SU-DHL-6 (cell line): ENCODE data around the gene TTC39B.
"Not testable (repeated sequence)": the region's sequence is repeated elsewhere in the genome, so short reads cannot be mapped to it uniquely, and the experiment has no call there.

Source experiments
- CTCF ChIP-seq: fragments of 200-600 bp; sonication (generic); IDR thresholded peaks from one replicate; pipeline ENCODE4 v1.5.1; 2017; ENCODE audit warnings: antibody characterized with exemption, mild to moderate bottlenecking, low read length, moderate library complexity; ENCODE audit not compliant: insufficient read depth, poor library complexity, severe bottlenecking
- EZH2phosphoT487 ChIP-seq: fragments of 200-600 bp; sonication (generic), shearing (Covaris generic); conservative IDR thresholded peaks from 2 replicates; pipeline ENCODE4 v1.6.1; 2018; ENCODE audit warnings: mild to moderate bottlenecking, antibody characterized with exemption, low read length, moderate library complexity, mixed read lengths

- not testable (repeated sequence) for TF ChIP-seq CTCF, EZH2phosphoT487
Measured at GRCh38 chr9:15232706-15233280, 74.2 kb downstream of the TTC39B start.
